MCF 10A (cell line): ENCODE results near the gene SYNGR4. TPM values are rescaled to one million over a fixed set of nuclear protein-coding genes. Genes with fewer than 3 reads are reported as not detected.

Experiments used
- BruUV-seq: library from RNA; stranded (reverse); fragments of 400-500 nt; replicated peaks from 2 replicates; lab custom pipeline; 2021; lab: Mats Ljungman, UMichigan
- CTCF ChIA-PET: fragments of 300-600 bp; sonication (Branson Sonifier 250); formaldehyde crosslinking; extraction: SDS; loops from one replicate; lab custom pipeline; 2021; ENCODE audit warnings: antibody characterized with exemption, inconsistent platforms; lab: Yijun Ruan, JAX
- POLR2A ChIA-PET: fragments of 300-600, 350-650 bp; sonication (Branson Sonifier 250); formaldehyde crosslinking; extraction: SDS; loops from one replicate; lab custom pipeline; 2020; ENCODE audit warnings: antibody characterized with exemption, inconsistent platforms; lab: Yijun Ruan, JAX
- DNase-seq: peaks from one replicate; pipeline ENCODE4 v3.0.0-alpha.2; 2018; ENCODE audit not compliant: unreplicated experiment
- H3K27ac Mint-ChIP-seq: one replicate; pipeline ENCODE4 v1.8.0; 2022; ENCODE audit warnings: mild to moderate bottlenecking, low read depth, mixed read lengths; ENCODE audit not compliant: unreplicated experiment
- H3K27me3 Mint-ChIP-seq: one replicate; pipeline ENCODE4 v1.8.0; 2022; ENCODE audit warnings: mixed read lengths; ENCODE audit not compliant: insufficient read depth, unreplicated experiment
- H3K36me3 Mint-ChIP-seq: one replicate; pipeline ENCODE4 v1.8.0; 2022; ENCODE audit warnings: mild to moderate bottlenecking, moderate library complexity, mixed read lengths; ENCODE audit not compliant: insufficient read depth, unreplicated experiment
- H3K4me1 Mint-ChIP-seq: one replicate; pipeline ENCODE4 v1.8.0; 2022; ENCODE audit warnings: mixed read lengths; ENCODE audit not compliant: insufficient read depth, unreplicated experiment
- H3K4me3 Mint-ChIP-seq: one replicate; pipeline ENCODE4 v1.8.0; 2022; ENCODE audit warnings: mild to moderate bottlenecking, moderate library complexity, mixed read lengths; ENCODE audit not compliant: unreplicated experiment
- H3K9me3 Mint-ChIP-seq: one replicate; pipeline ENCODE4 v1.8.0; 2022; ENCODE audit warnings: mixed read lengths; ENCODE audit not compliant: unreplicated experiment
- intact Hi-C: fragments of 100-400 bp; cut with micrococcal nuclease; formaldehyde crosslinking; loops from 2 replicates; pipeline ENCODE4 v1.14.1; 2022
- total RNA-seq: library from RNA; stranded (reverse); gene quantifications from 2 replicates; pipeline ENCODE4 v1.2.3, GENCODE V29; 2022
- TF ChIP-seq, protein P1 (sequence below): fragments of 200-600 bp; IDR thresholded peaks from one replicate; pipeline ENCODE4 v1.8.0; 2022; ENCODE audit warnings: antibody characterized with exemption, mild to moderate bottlenecking; ENCODE audit not compliant: unreplicated experiment

The SYNGR4 gene
- total RNA-seq, 1 experiment from 2014 or later = not detected

DNA sequence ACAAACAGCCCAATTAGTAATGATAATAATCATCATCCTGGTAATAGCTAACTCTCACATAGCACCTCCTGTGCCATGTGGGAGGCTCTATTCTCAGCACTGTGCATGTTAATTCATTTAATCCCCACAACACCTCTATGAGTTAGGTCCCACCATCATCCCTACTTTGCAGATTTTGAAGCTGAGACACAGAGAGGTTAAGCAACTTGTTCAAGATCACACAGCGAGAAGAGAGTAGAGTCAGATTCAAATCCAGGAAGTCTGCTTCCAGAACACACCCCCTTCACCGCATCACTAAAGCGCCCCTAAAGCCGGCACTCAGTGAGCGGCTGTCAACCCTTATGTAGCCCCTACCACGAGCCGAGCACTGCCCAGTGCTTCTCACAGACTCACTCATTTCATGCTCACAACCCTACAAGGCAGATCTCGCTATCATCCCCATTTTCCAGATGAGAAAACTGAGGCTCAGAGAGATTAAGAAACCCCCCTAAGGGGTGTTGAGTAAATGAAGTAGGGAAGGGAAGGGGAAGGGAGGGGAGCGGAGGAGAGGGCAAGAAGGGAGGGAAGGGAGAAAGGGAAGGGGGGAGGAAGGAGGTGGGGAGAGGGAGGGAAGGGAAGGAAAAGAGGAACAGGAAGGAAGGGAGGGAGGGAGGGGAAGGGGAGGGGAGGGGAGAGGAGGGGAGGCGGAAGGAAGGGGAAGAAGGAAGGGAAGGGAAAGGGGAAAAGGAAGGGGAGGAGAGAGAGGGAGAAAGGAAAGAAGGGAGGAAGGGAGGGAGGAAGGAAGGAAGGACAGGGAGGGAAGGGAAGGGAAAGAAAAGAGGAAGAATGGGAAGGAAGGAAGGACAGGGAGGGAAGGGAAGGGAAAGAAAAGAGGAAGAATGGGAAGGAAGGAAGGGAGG lies 22.4 kb upstream of the SYNGR4 start:
- intact Hi-C loops = no loop called here
- Mint-ChIP-seq H3K27ac (no peak overlapping the region), H3K4me1 (peaks cover 15% of the 10 kb centered on the region), H3K4me3 (no peak overlapping the region), H3K27me3 (no peaks in the 10 kb centered on the region), H3K36me3 (peaks cover 5% of the 10 kb centered on the region), H3K9me3 (no peaks in the 10 kb centered on the region)
- BruUV-seq = no TSS peak
- CTCF ChIA-PET = interaction anchor here (1.0 to 1.8 kb wide), 5 partner anchors 9 to 128 kb away, joined by 3 to 7 read pairs (median 4); partner anchors contain the start of gene KDELR1
- no peak for DNase-seq
- TF ChIP-seq, protein P1, sequence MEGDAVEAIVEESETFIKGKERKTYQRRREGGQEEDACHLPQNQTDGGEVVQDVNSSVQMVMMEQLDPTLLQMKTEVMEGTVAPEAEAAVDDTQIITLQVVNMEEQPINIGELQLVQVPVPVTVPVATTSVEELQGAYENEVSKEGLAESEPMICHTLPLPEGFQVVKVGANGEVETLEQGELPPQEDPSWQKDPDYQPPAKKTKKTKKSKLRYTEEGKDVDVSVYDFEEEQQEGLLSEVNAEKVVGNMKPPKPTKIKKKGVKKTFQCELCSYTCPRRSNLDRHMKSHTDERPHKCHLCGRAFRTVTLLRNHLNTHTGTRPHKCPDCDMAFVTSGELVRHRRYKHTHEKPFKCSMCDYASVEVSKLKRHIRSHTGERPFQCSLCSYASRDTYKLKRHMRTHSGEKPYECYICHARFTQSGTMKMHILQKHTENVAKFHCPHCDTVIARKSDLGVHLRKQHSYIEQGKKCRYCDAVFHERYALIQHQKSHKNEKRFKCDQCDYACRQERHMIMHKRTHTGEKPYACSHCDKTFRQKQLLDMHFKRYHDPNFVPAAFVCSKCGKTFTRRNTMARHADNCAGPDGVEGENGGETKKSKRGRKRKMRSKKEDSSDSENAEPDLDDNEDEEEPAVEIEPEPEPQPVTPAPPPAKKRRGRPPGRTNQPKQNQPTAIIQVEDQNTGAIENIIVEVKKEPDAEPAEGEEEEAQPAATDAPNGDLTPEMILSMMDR = no peak
- POLR2A ChIA-PET = interaction anchor here (0.6 to 1.8 kb wide), 10 partner anchors 9 to 597 kb away, joined by 3 to 14 read pairs (median 4); partner anchors contain the start of genes EMP3, KDELR1, RPL18 and SPHK2

- POLR2A ChIA-PET = interaction anchor here (1.0 kb wide), 1 partner anchor 10 kb away, joined by 3 read pairs; no protein-coding TSS in a partner anchor
- Mint-ChIP-seq H3K27ac (no peak overlapping the region), H3K36me3 (peaks cover 5% of the 10 kb centered on the region), H3K4me1 (peaks cover 15% of the 10 kb centered on the region), H3K4me3 (no peak overlapping the region), H3K9me3 (no peaks in the 10 kb centered on the region), H3K27me3 (no peaks in the 10 kb centered on the region)
- DNase-seq = no peak
- intact Hi-C loops = no loop called here
- TF ChIP-seq, protein P1 = no peak
- BruUV-seq = no TSS peak
- CTCF ChIA-PET = no interaction called here
These were observed 21.8 kb upstream of the SYNGR4 start for GRCh38 chr19:48342414-48342738.

- TF ChIP-seq, protein P1 = no peak
- ChIA-PET POLR2A (interaction anchor here (1.0 kb wide), 1 partner anchor 11 kb away, joined by 3 read pairs; no protein-coding TSS in a partner anchor), CTCF (no interaction called here)
- H3K36me3 Mint-ChIP-seq = peaks cover 5% of the 10 kb centered on the region
- H3K4me1 Mint-ChIP-seq = peaks cover 15% of the 10 kb centered on the region
- no peaks in the 10 kb centered on the region for H3K27me3 Mint-ChIP-seq
- DNase-seq = peak; percentile 93
- intact Hi-C loops = no loop called here
- H3K4me3 Mint-ChIP-seq = no peak overlapping the region
- peak overlapping the region; percentile 35 for H3K27ac Mint-ChIP-seq
- BruUV-seq = no TSS peak
- H3K9me3 Mint-ChIP-seq = no peaks in the 10 kb centered on the region
These were observed 21.2 kb upstream of the SYNGR4 start for GRCh38 chr19:48342841-48343540.

GRCh38 chr19:48344892-48345291 lies 19.3 kb upstream of the SYNGR4 start:
- no peak overlapping the region for H3K4me3 Mint-ChIP-seq
- peak; percentile 21 for DNase-seq
- no peak overlapping the region for H3K27ac Mint-ChIP-seq
- no peaks in the 10 kb centered on the region for H3K9me3 Mint-ChIP-seq
- intact Hi-C loops = no loop called here
- TF ChIP-seq, protein P1 = no peak
- ChIA-PET CTCF (interaction anchor here (0.6 to 1.2 kb wide), 3 partner anchors 9 to 46 kb away, joined by 3 to 4 read pairs (median 3); partner anchors contain the start of gene KDELR1), POLR2A (no interaction called here)
- BruUV-seq = no TSS peak
- H3K27me3 Mint-ChIP-seq = no peaks in the 10 kb centered on the region
- H3K36me3 Mint-ChIP-seq = peaks cover 5% of the 10 kb centered on the region
- peaks cover 15% of the 10 kb centered on the region for H3K4me1 Mint-ChIP-seq
